Measurements from ENCODE around the gene NFE2L2.

The NFE2L2 gene

DNA sequence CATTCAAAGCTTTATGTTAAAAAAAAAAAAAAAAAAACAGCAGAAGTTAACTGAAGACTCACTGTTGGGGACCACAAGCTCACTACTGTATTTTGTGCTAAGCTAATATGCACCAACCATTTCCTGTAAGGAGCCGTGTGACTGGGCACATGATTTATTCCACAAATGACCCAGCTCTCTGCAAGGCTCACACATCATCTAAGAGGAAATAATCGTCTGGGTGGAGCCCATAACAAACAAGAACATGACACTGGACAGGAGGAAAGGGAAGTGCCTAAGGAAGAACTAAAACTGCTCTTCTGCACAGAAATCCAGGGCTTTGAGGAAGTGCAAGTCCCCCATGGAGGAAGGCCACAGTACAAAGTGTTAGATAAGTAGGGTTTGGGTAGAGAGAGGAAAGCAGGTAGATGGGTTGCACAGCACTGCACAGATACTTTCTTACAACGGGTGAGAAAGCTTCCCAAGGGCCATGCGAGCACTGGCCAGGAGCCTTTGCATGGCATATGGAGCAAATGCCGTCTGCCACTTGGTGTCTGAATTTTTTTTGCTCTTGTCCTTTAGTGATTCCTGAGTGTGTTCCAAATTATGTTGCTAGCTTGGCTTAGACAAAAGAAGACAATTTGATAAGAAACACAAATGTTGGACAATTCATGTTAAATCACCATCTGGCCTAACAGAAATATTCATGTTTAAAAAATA lies 24.4 kb downstream of the NFE2L2 start:
- H3K4me3 ChIP-seq (replicated peaks; ENCODE audit: low read depth, low read length) = 0 out of 2 replicates have a peak overlapping the region, but pooled peaks have one; percentile 4
- DNase-seq (ENCODE audit: extremely low read depth, low read depth) = peak; percentile 58
- TF ChIP-seq, protein P1, sequence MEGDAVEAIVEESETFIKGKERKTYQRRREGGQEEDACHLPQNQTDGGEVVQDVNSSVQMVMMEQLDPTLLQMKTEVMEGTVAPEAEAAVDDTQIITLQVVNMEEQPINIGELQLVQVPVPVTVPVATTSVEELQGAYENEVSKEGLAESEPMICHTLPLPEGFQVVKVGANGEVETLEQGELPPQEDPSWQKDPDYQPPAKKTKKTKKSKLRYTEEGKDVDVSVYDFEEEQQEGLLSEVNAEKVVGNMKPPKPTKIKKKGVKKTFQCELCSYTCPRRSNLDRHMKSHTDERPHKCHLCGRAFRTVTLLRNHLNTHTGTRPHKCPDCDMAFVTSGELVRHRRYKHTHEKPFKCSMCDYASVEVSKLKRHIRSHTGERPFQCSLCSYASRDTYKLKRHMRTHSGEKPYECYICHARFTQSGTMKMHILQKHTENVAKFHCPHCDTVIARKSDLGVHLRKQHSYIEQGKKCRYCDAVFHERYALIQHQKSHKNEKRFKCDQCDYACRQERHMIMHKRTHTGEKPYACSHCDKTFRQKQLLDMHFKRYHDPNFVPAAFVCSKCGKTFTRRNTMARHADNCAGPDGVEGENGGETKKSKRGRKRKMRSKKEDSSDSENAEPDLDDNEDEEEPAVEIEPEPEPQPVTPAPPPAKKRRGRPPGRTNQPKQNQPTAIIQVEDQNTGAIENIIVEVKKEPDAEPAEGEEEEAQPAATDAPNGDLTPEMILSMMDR (IDR thresholded peaks at IDR 0.05; ENCODE audit: low read depth, low read length, missing control alignments) = no peak

GRCh38 chr2:177239053-177239452 lies 25.5 kb downstream of the NFE2L2 start:
- DNase-seq (ENCODE audit: extremely low read depth, low read depth) = no peak
- H3K4me3 ChIP-seq (replicated peaks; ENCODE audit: low read depth, low read length) = no peak overlapping the region
- TF ChIP-seq, protein P1 (IDR thresholded peaks at IDR 0.05; ENCODE audit: low read depth, low read length, missing control alignments) = no peak

GRCh38 chr2:177237932-177238331 lies 26.6 kb downstream of the NFE2L2 start:
- H3K4me3 ChIP-seq (replicated peaks; ENCODE audit: low read depth, low read length) = no peak overlapping the region
- TF ChIP-seq, protein P1 (IDR thresholded peaks at IDR 0.05; ENCODE audit: low read depth, low read length, missing control alignments) = no peak
- DNase-seq (ENCODE audit: extremely low read depth, low read depth) = no peak

GRCh38 chr2:177235855-177236437 lies 28.6 kb downstream of the NFE2L2 start:
- DNase-seq (ENCODE audit: extremely low read depth, low read depth) = no peak
- H3K4me3 ChIP-seq (replicated peaks; ENCODE audit: low read depth, low read length) = no peak overlapping the region
- TF ChIP-seq, protein P1 (IDR thresholded peaks at IDR 0.05; ENCODE audit: low read depth, low read length, missing control alignments) = no peak

DNA sequence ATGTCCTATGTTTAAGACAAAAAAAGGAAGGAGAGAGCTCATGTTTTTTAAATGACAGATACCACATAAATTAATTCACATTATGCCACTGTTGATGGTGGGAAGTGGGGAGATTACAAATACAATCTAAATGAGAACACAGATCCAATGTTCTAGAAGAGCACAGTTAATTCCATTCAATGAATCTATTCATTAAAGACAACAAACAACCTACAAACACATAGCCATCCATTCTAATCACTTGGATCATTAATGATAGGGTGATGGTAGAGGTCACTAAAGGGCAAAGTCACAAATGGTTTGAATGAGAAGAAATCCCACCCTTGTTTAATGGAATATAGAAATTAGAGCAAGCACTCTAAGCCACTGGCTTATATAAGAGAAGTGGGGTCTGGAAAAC lies 30.3 kb downstream of the NFE2L2 start:
- TF ChIP-seq, protein P1 (IDR thresholded peaks at IDR 0.05; ENCODE audit: low read depth, low read length, missing control alignments) = no peak
- DNase-seq (ENCODE audit: extremely low read depth, low read depth) = no peak
- no peak overlapping the region for H3K4me3 ChIP-seq (replicated peaks; ENCODE audit: low read depth, low read length)

GRCh38 chr2:177232098-177232704 lies 32.3 kb downstream of the NFE2L2 start:
- DNase-seq (ENCODE audit: extremely low read depth, low read depth) = no peak
- TF ChIP-seq, protein P1 (IDR thresholded peaks at IDR 0.05; ENCODE audit: low read depth, low read length, missing control alignments) = no peak
- no peak overlapping the region for H3K4me3 ChIP-seq (replicated peaks; ENCODE audit: low read depth, low read length)
